Activated naive CD4-positive, alpha-beta T cell treated with anti-CD3 and anti-CD28 coated beads for 36 hours (primary cell): ENCODE results near the gene SLC36A1. TPM values are rescaled to one million over a fixed set of nuclear protein-coding genes. Genes with fewer than 3 reads are reported as not detected.

Experiments used
- CTCF ChIA-PET: fragments of 350-600 bp; sonication (Branson Sonifier 250); formaldehyde crosslinking; loops from one replicate; lab custom pipeline; 2021; ENCODE audit warnings: antibody characterized with exemption; lab: Charles Lee
- DNase-seq: peaks from one replicate; pipeline ENCODE4 v3.0.0-alpha.2; 2020
- H3K27ac Mint-ChIP-seq: one replicate; pipeline ENCODE4 v1.8.0; 2021; ENCODE audit warnings: mild to moderate bottlenecking, mixed read lengths
- H3K27me3 Mint-ChIP-seq: one replicate; pipeline ENCODE4 v1.8.0; 2021; ENCODE audit warnings: low read depth, mixed read lengths
- H3K36me3 Mint-ChIP-seq: one replicate; pipeline ENCODE4 v1.8.0; 2021; ENCODE audit warnings: low read depth, mixed read lengths
- H3K4me1 Mint-ChIP-seq: one replicate; pipeline ENCODE4 v1.8.0; 2021; ENCODE audit warnings: low read depth, mixed read lengths
- H3K4me3 Mint-ChIP-seq: one replicate; pipeline ENCODE4 v1.8.0; 2021; ENCODE audit warnings: mild to moderate bottlenecking, moderate library complexity, mixed read lengths
- H3K9me3 Mint-ChIP-seq: one replicate; pipeline ENCODE4 v1.8.0; 2021; ENCODE audit warnings: mixed read lengths
- intact Hi-C: fragments of 100-400 bp; cut with micrococcal nuclease; formaldehyde crosslinking; loops from one replicate; pipeline ENCODE4 v1.15.1; 2023
- total RNA-seq, 2 experiments: library from RNA; stranded (reverse); gene quantifications; one replicate each; pipeline ENCODE4 v1.2.3, GENCODE V29; 2021

Gene SLC36A1
- total RNA-seq, 2 experiments from 2014 or later, result 2.6 to 3.1 TPM

- Mint-ChIP-seq H3K27me3 (no peaks in the 10 kb centered on the region), H3K27ac (no peak overlapping the region), H3K36me3 (peaks cover 2% of the 10 kb centered on the region), H3K4me1 (no peaks in the 10 kb centered on the region), H3K9me3 (no peaks in the 10 kb centered on the region), H3K4me3 (no peak overlapping the region)
- CTCF ChIA-PET, result interaction anchor here (2.5 kb wide), 1 partner anchor 10 kb away, joined by 9 read pairs; the partner anchor contains the start of gene SLC36A1
- DNase-seq, result no peak
- intact Hi-C loops, result no loop called here
Observed at GRCh38 chr5:151456321-151456940, 9.0 kb downstream of the SLC36A1 start.

- intact Hi-C loops, result no loop called here
- CTCF ChIA-PET, result interaction anchor here (1.3 kb wide), 1 partner anchor 11 kb away, joined by 5 read pairs; the partner anchor contains the start of gene SLC36A1
- Mint-ChIP-seq H3K27me3 (no peaks in the 10 kb centered on the region), H3K27ac (no peak overlapping the region), H3K36me3 (peaks cover 2% of the 10 kb centered on the region), H3K4me3 (no peak overlapping the region), H3K4me1 (no peaks in the 10 kb centered on the region), H3K9me3 (no peaks in the 10 kb centered on the region)
- DNase-seq, result no peak
Observed at GRCh38 chr5:151458314-151458713, 10.9 kb downstream of the SLC36A1 start.

- CTCF ChIA-PET, result interaction anchor here (0.6 to 1.5 kb wide), 6 partner anchors 17 to 390 kb away, joined by 3 to 4 read pairs (median 3); no protein-coding TSS in a partner anchor
- H3K4me3 Mint-ChIP-seq, result no peak overlapping the region
- no peak for DNase-seq
- intact Hi-C loops, result no loop called here
- no peaks in the 10 kb centered on the region for H3K27me3 Mint-ChIP-seq
- H3K9me3 Mint-ChIP-seq, result no peaks in the 10 kb centered on the region
- H3K27ac Mint-ChIP-seq, result no peak overlapping the region
- peaks cover 6% of the 10 kb centered on the region for H3K36me3 Mint-ChIP-seq
- no peaks in the 10 kb centered on the region for H3K4me1 Mint-ChIP-seq
Observed at GRCh38 chr5:151459680-151460324, 12.4 kb downstream of the SLC36A1 start.

- DNase-seq, result no peak
- Mint-ChIP-seq H3K9me3 (no peaks in the 10 kb centered on the region), H3K4me1 (no peaks in the 10 kb centered on the region), H3K4me3 (no peak overlapping the region), H3K27ac (no peak overlapping the region), H3K36me3 (peaks cover 9% of the 10 kb centered on the region), H3K27me3 (no peaks in the 10 kb centered on the region)
- CTCF ChIA-PET, result interaction anchor here (1.9 kb wide), 1 partner anchor 191 kb away, joined by 4 read pairs; no protein-coding TSS in a partner anchor
- intact Hi-C loops, result no loop called here
Observed at GRCh38 chr5:151461312-151461711, 13.9 kb downstream of the SLC36A1 start.

- H3K36me3 Mint-ChIP-seq, result peaks cover 9% of the 10 kb centered on the region
- CTCF ChIA-PET, result interaction anchor here (0.7 to 1.2 kb wide), 4 partner anchors 8 to 196 kb away, joined by 3 read pairs; no protein-coding TSS in a partner anchor
- intact Hi-C loops, result no loop called here
- no peak for DNase-seq
- no peaks in the 10 kb centered on the region for H3K4me1 Mint-ChIP-seq
- no peak overlapping the region for H3K4me3 Mint-ChIP-seq
- H3K27me3 Mint-ChIP-seq, result no peaks in the 10 kb centered on the region
- no peak overlapping the region for H3K27ac Mint-ChIP-seq
- H3K9me3 Mint-ChIP-seq, result no peaks in the 10 kb centered on the region
Observed at GRCh38 chr5:151463137-151464029, 16.0 kb downstream of the SLC36A1 start.

GRCh38 chr5:151464101-151464500 is 16.7 kb downstream of the SLC36A1 start:
- no peaks in the 10 kb centered on the region for H3K9me3 Mint-ChIP-seq
- H3K36me3 Mint-ChIP-seq, result peaks cover 11% of the 10 kb centered on the region
- no peak for DNase-seq
- CTCF ChIA-PET, result interaction anchor here (0.6 to 1.2 kb wide), 5 partner anchors 8 to 361 kb away, joined by 3 read pairs; no protein-coding TSS in a partner anchor
- intact Hi-C loops, result no loop called here
- no peak overlapping the region for H3K4me3 Mint-ChIP-seq
- H3K27me3 Mint-ChIP-seq, result no peaks in the 10 kb centered on the region
- H3K27ac Mint-ChIP-seq, result no peak overlapping the region
- H3K4me1 Mint-ChIP-seq, result no peaks in the 10 kb centered on the region

- CTCF ChIA-PET, result no interaction called here
- no peaks in the 10 kb centered on the region for H3K27me3 Mint-ChIP-seq
- no peaks in the 10 kb centered on the region for H3K9me3 Mint-ChIP-seq
- no peak overlapping the region for H3K27ac Mint-ChIP-seq
- intact Hi-C loops, result no loop called here
- no peak overlapping the region for H3K4me3 Mint-ChIP-seq
- H3K4me1 Mint-ChIP-seq, result no peaks in the 10 kb centered on the region
- DNase-seq, result no peak
- H3K36me3 Mint-ChIP-seq, result peaks cover 11% of the 10 kb centered on the region
Observed at GRCh38 chr5:151465476-151465875, 18.1 kb downstream of the SLC36A1 start.

GRCh38 chr5:151467576-151467975 is 20.2 kb downstream of the SLC36A1 start:
- H3K4me3 Mint-ChIP-seq, result no peak overlapping the region
- intact Hi-C loops, result no loop called here
- DNase-seq, result no peak
- no peaks in the 10 kb centered on the region for H3K4me1 Mint-ChIP-seq
- CTCF ChIA-PET, result interaction anchor here (0.6 to 1.5 kb wide), 3 partner anchors 20 to 1007 kb away, joined by 3 to 4 read pairs (median 4); partner anchors contain the start of gene SLC36A1
- H3K27me3 Mint-ChIP-seq, result no peaks in the 10 kb centered on the region
- peaks cover 14% of the 10 kb centered on the region for H3K36me3 Mint-ChIP-seq
- H3K27ac Mint-ChIP-seq, result no peak overlapping the region
- H3K9me3 Mint-ChIP-seq, result no peaks in the 10 kb centered on the region

- Mint-ChIP-seq H3K27me3 (no peaks in the 10 kb centered on the region), H3K4me3 (no peak overlapping the region), H3K27ac (no peak overlapping the region), H3K4me1 (no peaks in the 10 kb centered on the region), H3K36me3 (peaks cover 10% of the 10 kb centered on the region), H3K9me3 (no peaks in the 10 kb centered on the region)
- intact Hi-C loops, result no loop called here
- DNase-seq, result no peak
- CTCF ChIA-PET, result no interaction called here
Observed at GRCh38 chr5:151469386-151469785, 22.0 kb downstream of the SLC36A1 start.

- intact Hi-C loops, result no loop called here
- no peak overlapping the region for H3K4me3 Mint-ChIP-seq
- CTCF ChIA-PET, result no interaction called here
- no peaks in the 10 kb centered on the region for H3K4me1 Mint-ChIP-seq
- no peak for DNase-seq
- no peaks in the 10 kb centered on the region for H3K9me3 Mint-ChIP-seq
- H3K36me3 Mint-ChIP-seq, result peaks cover 10% of the 10 kb centered on the region
- no peaks in the 10 kb centered on the region for H3K27me3 Mint-ChIP-seq
- H3K27ac Mint-ChIP-seq, result no peak overlapping the region
Observed at GRCh38 chr5:151469992-151470391, 22.6 kb downstream of the SLC36A1 start.

- intact Hi-C loops, result no loop called here
- CTCF ChIA-PET, result no interaction called here
- Mint-ChIP-seq H3K27ac (no peak overlapping the region), H3K4me3 (no peak overlapping the region), H3K27me3 (no peaks in the 10 kb centered on the region), H3K9me3 (no peaks in the 10 kb centered on the region), H3K4me1 (no peaks in the 10 kb centered on the region), H3K36me3 (peaks cover 8% of the 10 kb centered on the region)
- no peak for DNase-seq
Observed at GRCh38 chr5:151470439-151470838, 23.0 kb downstream of the SLC36A1 start.

GRCh38 chr5:151471276-151471675 is 23.9 kb downstream of the SLC36A1 start:
- DNase-seq, result no peak
- no peak overlapping the region for H3K4me3 Mint-ChIP-seq
- H3K27me3 Mint-ChIP-seq, result no peaks in the 10 kb centered on the region
- no peaks in the 10 kb centered on the region for H3K4me1 Mint-ChIP-seq
- intact Hi-C loops, result no loop called here
- peaks cover 6% of the 10 kb centered on the region for H3K36me3 Mint-ChIP-seq
- CTCF ChIA-PET, result interaction anchor here (1.0 kb wide), 1 partner anchor 8 kb away, joined by 3 read pairs; no protein-coding TSS in a partner anchor
- H3K27ac Mint-ChIP-seq, result no peak overlapping the region
- H3K9me3 Mint-ChIP-seq, result no peaks in the 10 kb centered on the region
